ENCODE results near the gene SLC66A3. TPM values are rescaled to one million over a fixed set of nuclear protein-coding genes. Genes with fewer than 3 reads are reported as not detected.

SLC66A3 gene
- total RNA-seq, 1 experiment from 2014 or later: 16.7 TPM

- no peak for DNase-seq (ENCODE audit: low spot score)
Observed at GRCh38 chr2:11213975-11214374, 58.7 kb downstream of the SLC66A3 start.

- DNase-seq (ENCODE audit: low spot score): no peak
Observed at GRCh38 chr2:11214770-11215169, 59.5 kb downstream of the SLC66A3 start.

GRCh38 chr2:11215407-11215806 lies 60.1 kb downstream of the SLC66A3 start:
- DNase-seq (ENCODE audit: low spot score): no peak

- no peak for DNase-seq (ENCODE audit: low spot score)
Observed at GRCh38 chr2:11220445-11220844, 65.2 kb downstream of the SLC66A3 start.

GRCh38 chr2:11222845-11223244 lies 67.6 kb downstream of the SLC66A3 start:
- no peak for DNase-seq (ENCODE audit: low spot score)

- no peak for DNase-seq (ENCODE audit: low spot score)
Observed at GRCh38 chr2:11224887-11225286, 69.6 kb downstream of the SLC66A3 start.

GRCh38 chr2:11227595-11227994 lies 72.3 kb downstream of the SLC66A3 start:
- no peak for DNase-seq (ENCODE audit: low spot score)

Other genes with a start within 250 kb of the SLC66A3 start
- gene KCNF1, start 243.5 kb upstream of the SLC66A3 start, total RNA-seq (2014; rRNA removed; shearing (Covaris generic)): 0.66 and 0.94 TPM in 2 replicates
- 37.1 and 39.4 TPM in 2 replicates for gene ROCK2, start 189.2 kb downstream of the SLC66A3 start, total RNA-seq (2014; rRNA removed; shearing (Covaris generic))